Trophoblast cell (in vitro differentiated cells and primary cell): Measurements from ENCODE around the gene YY1AP1.
"Not testable (repeated sequence)": the region's sequence is repeated elsewhere in the genome, so short reads cannot be mapped to it uniquely, and the experiment has no call there.

Experiments used
- DNase-seq, 2 donors: peaks; one replicate each; pipeline ENCODE4 v3.0.0-alpha.2; 2016
- H2AFZ ChIP-seq: 2 replicates; pipeline ENCODE4 v1.6.1; 2013; ENCODE audit warnings: low read length, moderate library complexity, mild to moderate bottlenecking; ENCODE audit not compliant: insufficient read depth, poor library complexity
- H2AK5ac ChIP-seq: 2 replicates; pipeline ENCODE4 v1.6.1; 2013; ENCODE audit warnings: mild to moderate bottlenecking, low read length
- H2BK120ac ChIP-seq: 2 replicates; pipeline ENCODE4 v1.6.1; 2013; ENCODE audit warnings: low read length, mild to moderate bottlenecking, moderate library complexity; ENCODE audit not compliant: insufficient read depth, poor library complexity
- H2BK12ac ChIP-seq: 2 replicates; pipeline ENCODE4 v1.6.1; 2013; ENCODE audit warnings: mild to moderate bottlenecking, low read length, moderate library complexity
- H2BK5ac ChIP-seq: 2 replicates; pipeline ENCODE4 v1.6.1; 2013; ENCODE audit warnings: low read length, low read depth, moderate library complexity, mild to moderate bottlenecking; ENCODE audit not compliant: poor library complexity
- H3K14ac ChIP-seq: 2 replicates; pipeline ENCODE4 v1.6.1; 2013; ENCODE audit warnings: mild to moderate bottlenecking, low read length
- H3K18ac ChIP-seq: 2 replicates; pipeline ENCODE4 v1.6.1; 2013; ENCODE audit warnings: mild to moderate bottlenecking, low read length
- H3K23ac ChIP-seq: 2 replicates; pipeline ENCODE4 v1.6.1; 2013; ENCODE audit warnings: low read length
- H3K27ac ChIP-seq: 2 replicates; pipeline ENCODE4 v1.5.1; 2013; ENCODE audit warnings: low read depth, mild to moderate bottlenecking, inconsistent platforms, low read length, moderate library complexity
- H3K27me3 ChIP-seq: 2 replicates; pipeline ENCODE4 v1.6.1; 2013; ENCODE audit warnings: inconsistent platforms, mild to moderate bottlenecking, low read length, moderate library complexity; ENCODE audit not compliant: insufficient read depth
- H3K36me3 ChIP-seq, 2 experiments: 1 replicate in 1 of 2; 2 replicates in 1 of 2; pipeline ENCODE4 v1.6.1; 2013; ENCODE audit warnings: low read length in 2 of 2, mild to moderate bottlenecking in 2 of 2, moderate library complexity in 1 of 2; ENCODE audit not compliant: insufficient read depth in 2 of 2, control insufficient read depth in 1 of 2
- H3K4ac ChIP-seq: 2 replicates; pipeline ENCODE4 v1.6.1; 2013; ENCODE audit warnings: low read depth, mild to moderate bottlenecking, low read length, moderate library complexity
- H3K4me1 ChIP-seq, 2 experiments: 1 replicate in 1 of 2; 2 replicates in 1 of 2; pipeline ENCODE4 v1.6.1; 2013; ENCODE audit warnings: low read length in 2 of 2, mild to moderate bottlenecking in 2 of 2, moderate library complexity in 1 of 2; ENCODE audit not compliant: insufficient read depth in 2 of 2, control insufficient read depth in 1 of 2
- H3K4me2 ChIP-seq: 2 replicates; pipeline ENCODE4 v1.6.1; 2013; ENCODE audit warnings: inconsistent platforms, mild to moderate bottlenecking, low read length, moderate library complexity
- H3K4me3 ChIP-seq: 2 replicates; pipeline ENCODE4 v1.5.1; 2013; ENCODE audit warnings: mild to moderate bottlenecking, low read depth, low read length, inconsistent platforms
- H3K79me1 ChIP-seq: one replicate; pipeline ENCODE4 v1.6.1; 2013; ENCODE audit warnings: low read length
- H3K79me2 ChIP-seq: 2 replicates; pipeline ENCODE4 v1.6.1; 2013; ENCODE audit warnings: low read length, mild to moderate bottlenecking; ENCODE audit not compliant: control insufficient read depth, insufficient read depth, poor library complexity
- H3K9ac ChIP-seq: 2 replicates; pipeline ENCODE4 v1.6.1; 2013; ENCODE audit warnings: mild to moderate bottlenecking, low read length
- H3K9me3 ChIP-seq: 2 replicates; pipeline ENCODE4 v1.6.1; 2013; ENCODE audit warnings: low read depth, mild to moderate bottlenecking, control low read depth, inconsistent platforms, low read length; ENCODE audit not compliant: insufficient read depth
- H4K12ac ChIP-seq: 2 replicates; pipeline ENCODE4 v1.6.1; 2013; ENCODE audit warnings: low read depth, mild to moderate bottlenecking, low read length, moderate library complexity
- H4K8ac ChIP-seq: 2 replicates; pipeline ENCODE4 v1.6.1; 2013; ENCODE audit warnings: low read depth, mild to moderate bottlenecking, low read length, moderate library complexity
- H4K91ac ChIP-seq: one replicate; pipeline ENCODE4 v1.6.1; 2013; ENCODE audit warnings: low read depth, mild to moderate bottlenecking, low read length, moderate library complexity
- WGBS: extraction: QIAGEN DNeasy Blood & Tissue Kit; methylation state at CpG from one replicate; pipeline ENCODE4 v1.1.7; 2013; ENCODE audit warnings: missing lambda C conversion rate; ENCODE audit not compliant: insufficient read length, insufficient coverage; ENCODE audit errors: extremely low coverage; 5-methylcytosine and 5-hydroxymethylcytosine counted together

The YY1AP1 gene

GRCh38 chr1:155718524-155719115, 30.0 kb upstream of the YY1AP1 start:
- H4K91ac ChIP-seq, H4K8ac ChIP-seq, H3K79me1 ChIP-seq, H3K9me3 ChIP-seq, DNase-seq, H2BK12ac ChIP-seq, H3K27ac ChIP-seq, H3K79me2 ChIP-seq, H3K9ac ChIP-seq, H3K27me3 ChIP-seq, H2BK120ac ChIP-seq, H3K4me1 ChIP-seq, H4K12ac ChIP-seq, H3K18ac ChIP-seq, H3K23ac ChIP-seq, H3K4ac ChIP-seq, H2AK5ac ChIP-seq, H2BK5ac ChIP-seq, H3K14ac ChIP-seq, H3K4me2 ChIP-seq, H2AFZ ChIP-seq, H3K4me3 ChIP-seq: not testable (repeated sequence)
- WGBS, result no CpG with 5 or more reads among the region's 6 CpGs
- peaks cover 29 to 33% of the 10 kb centered on the region in 2 experiments for H3K36me3 ChIP-seq

- Histone ChIP-seq H3K4ac (no peak overlapping the region), H2AK5ac (no peak overlapping the region), H4K91ac (no peak overlapping the region), H3K79me1 (no peaks in the 10 kb centered on the region), H4K12ac (no peak overlapping the region), H3K4me1 (no peaks in the 10 kb centered on the region), H3K9ac (no peak overlapping the region), H2AFZ (no peak overlapping the region), H3K79me2 (no peaks in the 10 kb centered on the region), H2BK5ac (no peak overlapping the region), H3K36me3 (peaks cover 21 to 26% of the 10 kb centered on the region in 2 experiments), H3K27ac (no peak overlapping the region), H3K18ac (no peak overlapping the region), H3K23ac (no peak overlapping the region), H3K27me3 (no peaks in the 10 kb centered on the region), H4K8ac (no peak overlapping the region), H3K9me3 (no peaks in the 10 kb centered on the region), H2BK120ac (no peak overlapping the region), H3K4me2 (no peak overlapping the region), H2BK12ac (no peak overlapping the region), H3K14ac (no peak overlapping the region), H3K4me3 (no peak overlapping the region)
- no CpG with 5 or more reads among the region's 7 CpGs for WGBS
- DNase-seq, result no peak
Observed at GRCh38 chr1:155717041-155717440, 28.5 kb upstream of the YY1AP1 start.

- Histone ChIP-seq H3K4me1 (no peaks in the 10 kb centered on the region), H3K9ac (no peak overlapping the region), H3K27ac (no peak overlapping the region), H3K4me2 (no peak overlapping the region), H4K8ac (no peak overlapping the region), H3K79me1 (no peaks in the 10 kb centered on the region), H3K4me3 (no peak overlapping the region), H2BK12ac (no peak overlapping the region), H3K18ac (no peak overlapping the region), H3K79me2 (no peaks in the 10 kb centered on the region), H2BK120ac (no peak overlapping the region), H3K23ac (no peak overlapping the region), H4K91ac (no peak overlapping the region), H2AFZ (no peak overlapping the region), H2AK5ac (no peak overlapping the region), H3K36me3 (peaks cover 16 to 19% of the 10 kb centered on the region in 2 experiments), H3K14ac (no peak overlapping the region), H4K12ac (no peak overlapping the region), H3K4ac (no peak overlapping the region), H3K9me3 (no peaks in the 10 kb centered on the region), H2BK5ac (no peak overlapping the region), H3K27me3 (no peaks in the 10 kb centered on the region)
- no CpG with 5 or more reads among the region's 5 CpGs for WGBS
- DNase-seq, result no peak
Observed at GRCh38 chr1:155715777-155716176, 27.2 kb upstream of the YY1AP1 start.

GRCh38 chr1:155715056-155715455, 26.5 kb upstream of the YY1AP1 start:
- not testable (repeated sequence) for H2BK5ac ChIP-seq, H2AFZ ChIP-seq, H4K91ac ChIP-seq, H3K4me3 ChIP-seq, H3K4me1 ChIP-seq, H3K14ac ChIP-seq, H3K27me3 ChIP-seq, H2AK5ac ChIP-seq, H3K9ac ChIP-seq, H3K27ac ChIP-seq, H3K79me1 ChIP-seq, H4K8ac ChIP-seq, H4K12ac ChIP-seq, H3K79me2 ChIP-seq, H2BK12ac ChIP-seq, H3K9me3 ChIP-seq, DNase-seq, H3K4ac ChIP-seq, H2BK120ac ChIP-seq, H3K23ac ChIP-seq, H3K4me2 ChIP-seq, H3K18ac ChIP-seq
- no CpG with 5 or more reads among the region's 3 CpGs for WGBS
- H3K36me3 ChIP-seq, result peaks cover 13 to 15% of the 10 kb centered on the region in 2 experiments
